Natural killer cell (primary cell): ENCODE measurements around the gene PROC. TPM values are rescaled to one million over a fixed set of nuclear protein-coding genes. Genes with fewer than 3 reads are reported as not detected.

Source experiments
- ATAC-seq, 3 donors: fragments of 150-1000 bp in 2 of 3; fragments of 200-7000 bp in 1 of 3; cut with Tn5 transposase; 1 replicate in 1 of 3; 2 replicates in 2 of 3; pipeline ENCODE4 v1.10.0; 2021; ENCODE audit warnings: mild to moderate bottlenecking in 2 of 3, moderate library complexity in 2 of 3
- DNase-seq, 2 donors: peaks; one replicate each; pipeline versions ENCODE4 v3.0.0 to v3.0.0-alpha.2; 2013 to 2021; ENCODE audit warnings: mixed read lengths in 1 of 2
- H3K27ac ChIP-seq: one replicate; pipeline ENCODE4 v1.5.1; 2013; ENCODE audit warnings: mild to moderate bottlenecking, low read length
- H3K27me3 ChIP-seq: one replicate; pipeline ENCODE4 v1.6.1; 2013; ENCODE audit warnings: low read length; ENCODE audit not compliant: control insufficient read depth, insufficient read depth
- H3K36me3 ChIP-seq: one replicate; pipeline ENCODE4 v1.6.1; 2013; ENCODE audit warnings: low read length; ENCODE audit not compliant: control insufficient read depth, insufficient read depth
- H3K4me1 ChIP-seq: one replicate; pipeline ENCODE4 v1.6.1; 2013; ENCODE audit warnings: low read length; ENCODE audit not compliant: control insufficient read depth, insufficient read depth
- H3K4me3 ChIP-seq: one replicate; pipeline ENCODE4 v1.5.1; 2013; ENCODE audit warnings: low read length
- H3K9me3 ChIP-seq: one replicate; pipeline ENCODE4 v1.6.1; 2013; ENCODE audit warnings: low read length; ENCODE audit not compliant: control insufficient read depth, insufficient read depth
- H3K27ac Mint-ChIP-seq, 2 donors: one replicate each; pipeline ENCODE4 v1.8.0; 2022; ENCODE audit warnings: mild to moderate bottlenecking in 2 of 2, mixed read lengths in 2 of 2, moderate library complexity in 1 of 2
- H3K27me3 Mint-ChIP-seq, 2 donors: one replicate each; pipeline ENCODE4 v1.8.0; 2022; ENCODE audit warnings: low read depth in 2 of 2, mixed read lengths in 2 of 2
- H3K36me3 Mint-ChIP-seq: one replicate; pipeline ENCODE4 v1.8.0; 2022; ENCODE audit warnings: mixed read lengths
- H3K4me1 Mint-ChIP-seq, 2 donors: one replicate each; pipeline ENCODE4 v1.8.0; 2022; ENCODE audit warnings: mixed read lengths in 2 of 2
- H3K4me3 Mint-ChIP-seq: one replicate; pipeline ENCODE4 v1.8.0; 2022; ENCODE audit warnings: mild to moderate bottlenecking, moderate library complexity, mixed read lengths
- H3K9me3 Mint-ChIP-seq, 2 donors: one replicate each; pipeline ENCODE4 v1.8.0; 2022; ENCODE audit warnings: mixed read lengths in 2 of 2
- CTCF ChIP-seq: fragments of 200-600 bp; IDR thresholded peaks from one replicate; pipeline ENCODE4 v1.8.0; 2022; ENCODE audit warnings: antibody characterized with exemption
- WGBS: methylation state at CpG from one replicate; pipeline ENCODE4 v1.1.7; 2013; ENCODE audit warnings: missing lambda C conversion rate; ENCODE audit not compliant: insufficient coverage; 5-methylcytosine and 5-hydroxymethylcytosine counted together
- intact Hi-C: fragments of 100-400 bp; cut with micrococcal nuclease; formaldehyde crosslinking; loops from one replicate; pipeline ENCODE4 v1.14.2; 2022
- total RNA-seq, 4 donors: library from RNA; stranded (reverse); fragments of 120-200 nt in 1 of 4; gene quantifications; one replicate each; pipeline versions ENCODE4 v1.2.3 to v1.2.4, GENCODE V29; 2013 to 2022

Gene PROC
- total RNA-seq, 3 donors from 2014 or later (not counting 1 experiment from before 2014, with no cell fraction given): not detected

GRCh38 chr2:127429844-127430425 is 11.7 kb downstream of the PROC start:
- no peaks in the 10 kb centered on the region for H3K36me3 ChIP-seq

GRCh38 chr2:127431408-127432023 is 13.3 kb downstream of the PROC start:
- H3K27me3 ChIP-seq: no peaks in the 10 kb centered on the region
- H3K36me3 ChIP-seq: no peaks in the 10 kb centered on the region
- Mint-ChIP-seq H3K27ac (no peak overlapping the region), H3K4me3 (no peak overlapping the region), H3K4me1 (no peaks in the 10 kb centered on the region), H3K9me3 (no peaks in the 10 kb centered on the region), H3K27me3 (no peaks in the 10 kb centered on the region), H3K36me3 (no peaks in the 10 kb centered on the region)
- H3K4me1 ChIP-seq: no peaks in the 10 kb centered on the region
- intact Hi-C loops: no loop called here
- no peaks in the 10 kb centered on the region for H3K9me3 ChIP-seq
- no peak for DNase-seq
- H3K27ac ChIP-seq: no peak overlapping the region
- no peak overlapping the region for H3K4me3 ChIP-seq
- TF ChIP-seq CTCF: no peak
- 87% methylated on average over 14 of the region's 14 CpGs for WGBS
- ATAC-seq: no peak

More at GRCh38 chr2:127429844-127430425, 11.7 kb downstream of the PROC start:
- no peak for TF ChIP-seq CTCF
- DNase-seq (no peak), ATAC-seq (no peak)
- H3K27me3 ChIP-seq: no peaks in the 10 kb centered on the region
- no peak overlapping the region for H3K27ac ChIP-seq
- H3K4me1 ChIP-seq: no peaks in the 10 kb centered on the region
- Mint-ChIP-seq H3K9me3 (no peaks in the 10 kb centered on the region), H3K4me1 (no peaks in the 10 kb centered on the region), H3K4me3 (no peak overlapping the region), H3K36me3 (no peaks in the 10 kb centered on the region), H3K27ac (no peak overlapping the region), H3K27me3 (peaks cover 0 to 10% of the 10 kb centered on the region in 2 donors)
- 91% methylated on average over 6 of the region's 7 CpGs for WGBS
- no peaks in the 10 kb centered on the region for H3K9me3 ChIP-seq
- no peak overlapping the region for H3K4me3 ChIP-seq
- intact Hi-C loops: no loop called here

- no peaks in the 10 kb centered on the region for H3K9me3 Mint-ChIP-seq
- ATAC-seq (no peak), DNase-seq (no peak)
- no peak overlapping the region for H3K27ac Mint-ChIP-seq
- Histone ChIP-seq H3K36me3 (no peaks in the 10 kb centered on the region), H3K4me3 (no peak overlapping the region), H3K27me3 (no peaks in the 10 kb centered on the region), H3K27ac (no peak overlapping the region), H3K4me1 (no peaks in the 10 kb centered on the region), H3K9me3 (no peaks in the 10 kb centered on the region)
- H3K27me3 Mint-ChIP-seq: no peaks in the 10 kb centered on the region
- TF ChIP-seq CTCF: no peak
- H3K36me3 Mint-ChIP-seq: no peaks in the 10 kb centered on the region
- intact Hi-C loops: no loop called here
- no peaks in the 10 kb centered on the region for H3K4me1 Mint-ChIP-seq
- WGBS: 93% methylated on average over 6 of the region's 6 CpGs
- H3K4me3 Mint-ChIP-seq: no peak overlapping the region
Measured at GRCh38 chr2:127434515-127434914, 16.3 kb downstream of the PROC start.

- no peak for TF ChIP-seq CTCF
- H3K27ac Mint-ChIP-seq: no peak overlapping the region
Measured at GRCh38 chr2:127437056-127437455, 18.8 kb downstream of the PROC start.

More at GRCh38 chr2:127437056-127437455, 18.8 kb downstream of the PROC start:
- H3K27me3 ChIP-seq: no peaks in the 10 kb centered on the region
- H3K4me1 ChIP-seq: no peaks in the 10 kb centered on the region
- 93% methylated on average over 9 of the region's 9 CpGs for WGBS
- no peak overlapping the region for H3K4me3 ChIP-seq
- H3K4me3 Mint-ChIP-seq: no peak overlapping the region
- no peak overlapping the region for H3K27ac ChIP-seq
- peaks cover 0 to 4% of the 10 kb centered on the region in 2 donors for H3K9me3 Mint-ChIP-seq
- no peaks in the 10 kb centered on the region for H3K36me3 ChIP-seq
- intact Hi-C loops: no loop called here
- DNase-seq: no peak
- no peaks in the 10 kb centered on the region for H3K27me3 Mint-ChIP-seq
- peaks cover 3% of the 10 kb centered on the region for H3K9me3 ChIP-seq
- no peaks in the 10 kb centered on the region for H3K36me3 Mint-ChIP-seq
- no peaks in the 10 kb centered on the region for H3K4me1 Mint-ChIP-seq
- no peak for ATAC-seq
